HG03066 (cell line): ENCODE data around the gene MAST3.
"Not testable (repeated sequence)": the region's sequence is repeated elsewhere in the genome, so short reads cannot be mapped to it uniquely, and the experiment has no call there.

Experiments
- ATAC-seq: cut with Tn5 transposase; IDR thresholded peaks from one replicate; pipeline ENCODE4 v1.9.1; 2021; ENCODE audit warnings: low read depth; ENCODE audit not compliant: unreplicated experiment

Gene MAST3

GRCh38 chr19:18156841-18157464, 59.4 kb downstream of the MAST3 start:
- no peak for ATAC-seq

GRCh38 chr19:18157465-18158063, 60.0 kb downstream of the MAST3 start:
- ATAC-seq, result no peak

- no peak for ATAC-seq
Measured at GRCh38 chr19:18158467-18158866, 60.9 kb downstream of the MAST3 start.

GRCh38 chr19:18159059-18159616, 61.6 kb downstream of the MAST3 start:
- ATAC-seq, result not testable (repeated sequence)

- ATAC-seq, result no peak
Measured at GRCh38 chr19:18159810-18160209, 62.2 kb downstream of the MAST3 start.

- no peak for ATAC-seq
Measured at GRCh38 chr19:18160493-18160970, 63.0 kb downstream of the MAST3 start.

- no peak for ATAC-seq
Measured at GRCh38 chr19:18160971-18161635, 63.5 kb downstream of the MAST3 start.

- ATAC-seq, result no peak
Measured at GRCh38 chr19:18161636-18162002, 64.0 kb downstream of the MAST3 start.

- no peak for ATAC-seq
Measured at GRCh38 chr19:18164072-18164471, 66.5 kb downstream of the MAST3 start.

- ATAC-seq, result no peak
Measured at GRCh38 chr19:18165794-18166544, 68.4 kb downstream of the MAST3 start.

GRCh38 chr19:18167011-18167410, 69.4 kb downstream of the MAST3 start:
- no peak for ATAC-seq

GRCh38 chr19:18167975-18168645, 70.5 kb downstream of the MAST3 start:
- no peak for ATAC-seq

- ATAC-seq, result no peak
Measured at GRCh38 chr19:18168673-18169381, 71.2 kb downstream of the MAST3 start.

- no peak for ATAC-seq
Measured at GRCh38 chr19:18170714-18171255, 73.2 kb downstream of the MAST3 start.

- no peak for ATAC-seq
Measured at GRCh38 chr19:18171605-18172327, 74.2 kb downstream of the MAST3 start.

GRCh38 chr19:18172331-18173053, 74.9 kb downstream of the MAST3 start:
- ATAC-seq, result no peak

GRCh38 chr19:18173054-18173571, 75.5 kb downstream of the MAST3 start:
- ATAC-seq, result peak; percentile 1
